Stimulated activated CD8-positive, alpha-beta memory T cell treated with anti-CD3 and anti-CD28 coated beads, Interleukin-7, amount 100 ng/mL, for 24 hours (primary cell): Measurements from ENCODE around the gene FEN1.

Experiments used
- DNase-seq: peaks from one replicate; pipeline ENCODE4 v3.0.0-alpha.2; 2020; ENCODE audit warnings: low read depth

The FEN1 gene

GRCh38 chr11:61775606-61776554 lies 16.8 kb upstream of the FEN1 start:
- no peak for DNase-seq

- DNase-seq: peak; percentile 45
These were observed 16.1 kb upstream of the FEN1 start for GRCh38 chr11:61776561-61777075.

GRCh38 chr11:61777234-61778090 lies 15.2 kb upstream of the FEN1 start:
- peak; percentile 46 for DNase-seq

DNA sequence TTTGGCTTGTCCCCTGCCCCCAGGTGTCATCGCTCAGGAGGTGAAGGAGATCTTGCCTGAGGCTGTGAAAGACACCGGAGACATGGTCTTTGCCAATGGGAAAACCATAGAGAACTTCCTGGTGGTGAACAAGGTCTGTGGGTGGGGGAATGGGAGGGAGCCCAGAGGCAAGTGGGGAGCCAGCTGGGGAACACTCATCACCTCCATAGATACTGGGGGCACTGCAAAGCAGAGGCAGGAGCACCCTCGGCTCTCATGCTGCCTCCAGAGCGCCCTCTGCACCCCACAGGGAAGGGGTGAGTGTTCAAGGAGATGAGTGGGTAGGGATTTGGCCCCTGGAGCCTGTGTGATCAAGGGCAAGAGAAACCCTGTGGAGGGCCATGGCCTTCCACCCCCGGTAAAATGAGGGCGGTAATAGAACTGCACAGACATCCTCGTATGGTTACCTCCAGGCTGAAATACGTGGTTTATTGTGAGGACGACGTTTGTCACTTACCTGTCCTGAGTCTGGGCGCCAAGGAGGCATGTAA lies 14.3 kb upstream of the FEN1 start:
- no peak for DNase-seq

GRCh38 chr11:61778920-61779650 lies 13.6 kb upstream of the FEN1 start:
- no peak for DNase-seq

- no peak for DNase-seq
These were observed 12.8 kb upstream of the FEN1 start for GRCh38 chr11:61779666-61780525.

DNA sequence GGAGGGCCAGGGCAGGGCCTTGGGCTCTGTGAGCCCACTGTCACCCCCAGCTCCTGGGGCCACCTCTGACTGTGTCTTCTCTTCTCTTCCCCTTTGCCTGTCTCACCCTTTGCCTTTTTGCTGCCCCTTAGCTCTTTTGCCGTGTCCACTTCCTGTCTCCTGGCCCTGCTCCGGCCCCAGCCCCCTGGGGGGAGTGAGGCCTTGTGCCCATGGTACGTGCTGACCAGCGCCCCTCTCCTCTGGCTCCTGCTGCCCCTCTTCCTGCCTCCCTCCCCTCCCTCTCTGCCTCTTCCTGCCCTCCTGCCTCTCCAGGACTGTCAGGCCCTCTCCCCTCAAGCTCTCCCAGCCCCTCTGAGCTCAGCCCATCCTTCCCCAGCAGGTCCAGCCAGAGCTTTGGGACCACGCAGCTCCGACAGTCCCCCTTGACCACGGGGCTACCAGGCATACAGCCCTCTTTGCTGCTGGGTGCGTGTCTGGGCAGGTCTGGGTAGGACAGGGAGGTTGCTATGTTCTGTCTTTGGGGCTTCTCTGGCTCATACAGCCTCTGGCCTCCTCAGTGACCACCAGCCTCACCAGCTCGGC lies 12.0 kb upstream of the FEN1 start:
- DNase-seq: no peak

DNA sequence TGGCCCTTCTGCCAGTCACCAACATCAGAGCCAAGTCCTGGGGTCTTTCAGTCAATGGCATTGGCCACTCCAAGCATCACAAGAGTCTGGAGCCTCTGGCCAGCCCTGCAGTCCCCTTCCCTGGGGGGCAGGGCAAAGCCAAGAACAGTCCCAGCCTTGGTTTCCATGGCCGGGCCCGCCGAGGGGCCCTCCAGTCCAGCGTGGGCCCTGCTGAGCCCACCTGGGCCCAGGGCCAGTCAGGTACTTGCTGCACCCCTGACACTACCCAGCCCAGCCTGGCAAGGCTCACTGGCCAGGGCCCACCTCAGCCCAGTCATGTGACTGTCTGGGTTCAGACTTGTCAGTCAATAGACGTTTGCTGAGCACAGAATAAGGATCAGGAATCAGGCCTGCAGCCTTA lies 11.1 kb upstream of the FEN1 start:
- no peak for DNase-seq

DNA sequence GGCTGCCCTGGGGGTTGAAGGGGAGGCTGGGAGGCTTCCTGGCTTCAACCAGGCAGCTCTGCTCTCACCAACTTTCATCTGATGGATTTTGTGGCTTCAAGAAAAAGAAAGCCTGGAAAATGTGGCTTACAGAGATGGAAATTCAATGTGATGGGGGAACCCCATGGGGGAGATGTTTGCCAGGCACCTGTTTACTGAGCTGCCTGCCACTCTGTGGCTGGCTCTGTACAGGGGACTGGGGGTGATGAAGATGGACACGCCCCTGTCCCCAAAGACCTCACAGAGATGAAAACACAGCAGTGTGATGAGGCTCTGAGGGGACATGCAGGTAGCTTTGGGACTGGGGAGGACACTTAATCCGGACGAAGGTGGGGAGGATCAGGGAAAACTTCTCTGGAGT lies 10.4 kb upstream of the FEN1 start:
- no peak for DNase-seq

- no peak for DNase-seq
These were observed 9.9 kb upstream of the FEN1 start for GRCh38 chr11:61782841-61783240.

DNA sequence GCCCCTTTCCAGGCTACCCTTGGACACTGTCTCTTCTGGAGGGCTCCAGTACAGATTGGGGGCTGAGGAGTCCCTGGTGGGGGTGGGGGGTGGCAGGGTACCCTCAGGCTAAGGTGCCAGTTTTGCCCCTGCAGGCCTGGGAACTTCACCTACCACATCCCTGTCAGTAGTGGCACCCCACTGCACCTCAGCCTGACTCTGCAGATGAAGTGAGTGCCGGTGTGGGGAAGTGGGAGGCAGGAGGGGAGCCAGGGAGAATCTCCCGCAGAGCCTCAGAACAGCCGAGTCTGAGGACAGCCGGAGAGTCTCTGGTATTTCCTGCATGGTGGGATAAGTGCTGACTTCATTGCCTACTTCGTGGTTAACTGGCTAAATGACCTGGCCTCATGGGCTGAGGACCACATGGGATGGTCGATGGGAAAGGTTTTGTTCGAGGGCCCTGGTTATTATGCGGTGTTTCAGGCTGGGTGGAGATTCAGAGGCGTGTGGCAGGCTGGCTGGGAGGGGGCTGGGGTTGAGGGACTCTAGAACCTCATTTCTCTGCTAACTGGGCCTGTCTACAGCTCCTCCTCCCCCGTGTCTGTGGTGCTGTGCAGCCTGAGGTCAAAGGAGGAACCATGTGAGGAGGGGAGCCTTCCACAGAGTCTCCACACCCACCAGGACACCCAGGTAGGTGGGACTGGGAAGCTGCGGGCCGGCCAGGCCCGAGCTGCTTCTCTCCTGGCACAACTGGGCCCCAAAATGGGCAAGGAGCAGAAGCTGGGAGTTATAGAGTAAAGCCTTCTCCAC lies 8.8 kb upstream of the FEN1 start:
- no peak for DNase-seq

DNA sequence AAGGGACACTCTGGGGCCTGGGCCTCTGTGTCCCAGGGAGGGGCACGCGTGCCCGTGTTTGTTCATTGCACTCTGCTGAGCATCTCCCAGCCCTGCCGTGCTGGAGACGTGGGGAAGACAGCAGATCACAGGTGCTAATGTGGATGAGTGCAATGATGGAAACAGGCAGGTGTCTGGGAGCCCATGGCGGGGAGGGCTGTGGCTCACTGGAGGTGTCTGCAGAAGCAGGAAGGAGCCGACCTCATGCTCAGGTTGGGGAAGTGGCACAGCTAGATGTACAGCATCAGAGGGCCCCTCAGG lies 8.3 kb upstream of the FEN1 start:
- DNase-seq: no peak

DNA sequence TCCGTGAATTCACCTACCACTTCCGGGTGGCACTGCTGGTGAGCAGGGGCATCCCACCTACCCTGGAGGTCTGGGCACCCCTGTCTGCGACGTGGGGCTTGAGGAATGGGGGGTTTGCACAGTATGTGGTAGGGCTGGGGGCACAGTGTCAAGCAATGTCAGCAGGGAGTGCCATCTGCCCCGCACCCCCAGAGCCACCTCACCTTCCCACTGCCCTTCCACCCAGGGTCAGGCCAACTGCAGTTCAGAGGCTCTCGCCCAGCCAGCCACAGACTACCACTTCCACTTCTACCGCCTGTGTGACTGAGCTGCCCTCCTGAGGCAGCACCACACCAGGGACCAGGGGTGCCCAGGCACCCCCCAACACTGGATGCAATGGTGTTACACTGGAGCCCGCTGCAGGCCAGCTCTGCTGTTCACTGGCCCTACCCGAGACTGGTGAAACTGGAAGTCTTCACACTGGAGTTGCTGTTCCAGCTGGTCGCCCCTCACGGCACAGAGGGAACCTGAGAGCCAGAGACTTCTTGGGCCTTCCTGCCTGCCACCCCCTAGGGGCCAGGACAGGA lies 6.8 kb upstream of the FEN1 start:
- no peak for DNase-seq

DNA sequence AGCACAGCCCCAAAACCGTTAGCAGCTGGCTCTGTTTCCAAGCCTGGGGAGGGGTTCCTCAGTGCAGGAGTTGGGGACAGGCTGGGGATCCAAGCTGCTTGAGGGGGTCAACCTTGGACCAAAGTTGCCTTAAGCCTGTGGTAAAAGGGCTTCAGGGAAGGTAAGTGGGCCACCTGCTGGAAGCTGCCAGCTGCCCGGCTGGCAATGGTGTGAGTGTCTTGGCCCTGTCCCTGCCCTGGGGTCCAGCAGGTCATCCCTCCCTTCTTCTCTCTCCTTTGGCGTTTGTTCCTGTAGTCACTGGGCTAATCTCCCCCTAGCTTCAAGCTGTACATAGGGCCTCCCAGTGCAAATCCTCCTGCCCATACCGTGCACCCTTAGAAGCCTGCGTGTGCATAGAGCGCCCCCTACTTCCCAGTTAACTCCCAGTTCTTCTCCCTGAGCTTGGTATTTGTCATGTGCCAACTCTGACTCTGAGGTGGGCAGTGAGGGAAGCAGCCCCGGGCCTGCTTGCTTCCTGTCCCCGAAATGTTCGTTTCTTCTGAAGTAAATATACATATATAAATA lies 4.7 kb upstream of the FEN1 start:
- DNase-seq: no peak

- DNase-seq: no peak
These were observed 888 bp upstream of the FEN1 start for GRCh38 chr11:61791737-61792309.

- DNase-seq: no peak
These were observed 545 bp downstream of the FEN1 start for GRCh38 chr11:61793083-61793828.

DNA sequence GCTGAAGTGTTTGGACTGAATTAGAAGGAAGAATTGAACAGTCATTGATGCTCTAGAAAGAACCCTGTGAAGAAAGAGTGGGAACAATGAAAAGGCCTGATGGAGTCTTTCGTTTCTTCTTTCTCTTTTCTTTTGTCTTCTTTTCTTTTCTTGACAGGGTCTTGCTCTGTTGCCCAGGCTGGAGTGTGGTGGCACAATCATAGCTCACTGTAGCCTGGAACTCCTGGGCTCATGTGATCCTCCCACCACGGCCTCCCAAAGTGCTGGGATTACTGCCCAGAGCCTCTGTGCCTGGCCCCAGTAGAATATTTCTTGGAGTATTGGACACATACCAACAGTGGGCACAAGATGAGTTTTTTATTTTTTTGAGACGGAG lies 1.1 kb downstream of the FEN1 start:
- no peak for DNase-seq

DNA sequence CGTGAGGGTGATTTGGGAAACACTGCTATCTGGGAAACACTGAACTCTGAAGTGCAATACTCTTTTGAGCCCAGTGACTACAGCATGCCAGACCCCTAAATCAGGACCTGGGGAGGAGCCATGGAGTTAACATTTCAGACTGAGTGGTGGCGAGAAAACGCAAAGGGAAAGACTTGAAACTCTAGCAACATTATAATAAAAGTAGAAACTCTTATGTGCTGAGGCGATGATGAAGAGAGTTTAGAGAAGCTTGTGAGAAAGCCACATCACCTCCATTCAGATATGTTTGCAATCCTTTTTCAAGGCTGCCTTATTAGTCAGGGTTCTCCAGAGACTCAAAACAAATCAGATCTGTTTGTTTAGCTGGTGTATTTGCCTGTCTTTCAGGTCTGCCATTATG lies 1.9 kb downstream of the FEN1 start:
- DNase-seq: no peak
